IPS-20b (cell line): ENCODE data around the gene MDN1.

Experiments
- H3K27ac ChIP-seq: one replicate; pipeline ENCODE4 v1.5.1; 2013; ENCODE audit warnings: low read length
- H3K27me3 ChIP-seq: 2 replicates; pipeline ENCODE4 v1.6.1; 2013; ENCODE audit warnings: mild to moderate bottlenecking, low read length, inconsistent platforms; ENCODE audit not compliant: insufficient read depth
- H3K36me3 ChIP-seq: 2 replicates; pipeline ENCODE4 v1.6.1; 2013; ENCODE audit warnings: low read depth, mild to moderate bottlenecking, inconsistent platforms, low read length, moderate library complexity; ENCODE audit not compliant: insufficient read depth
- H3K4me1 ChIP-seq: 2 replicates; pipeline ENCODE4 v1.6.1; 2013; ENCODE audit warnings: mild to moderate bottlenecking, control low read depth, inconsistent platforms, low read length, moderate library complexity; ENCODE audit not compliant: insufficient read depth
- H3K4me3 ChIP-seq: 2 replicates; pipeline ENCODE4 v1.5.1; 2013; ENCODE audit warnings: mild to moderate bottlenecking, low read length, inconsistent platforms
- H3K9ac ChIP-seq: 2 replicates; pipeline ENCODE4 v1.6.1; 2013; ENCODE audit warnings: low read depth, mild to moderate bottlenecking, inconsistent platforms, low read length, moderate library complexity
- H3K9me3 ChIP-seq: 2 replicates; pipeline ENCODE4 v1.6.1; 2013; ENCODE audit warnings: mild to moderate bottlenecking, low read depth, low read length, inconsistent platforms; ENCODE audit not compliant: insufficient read depth

Gene MDN1

DNA sequence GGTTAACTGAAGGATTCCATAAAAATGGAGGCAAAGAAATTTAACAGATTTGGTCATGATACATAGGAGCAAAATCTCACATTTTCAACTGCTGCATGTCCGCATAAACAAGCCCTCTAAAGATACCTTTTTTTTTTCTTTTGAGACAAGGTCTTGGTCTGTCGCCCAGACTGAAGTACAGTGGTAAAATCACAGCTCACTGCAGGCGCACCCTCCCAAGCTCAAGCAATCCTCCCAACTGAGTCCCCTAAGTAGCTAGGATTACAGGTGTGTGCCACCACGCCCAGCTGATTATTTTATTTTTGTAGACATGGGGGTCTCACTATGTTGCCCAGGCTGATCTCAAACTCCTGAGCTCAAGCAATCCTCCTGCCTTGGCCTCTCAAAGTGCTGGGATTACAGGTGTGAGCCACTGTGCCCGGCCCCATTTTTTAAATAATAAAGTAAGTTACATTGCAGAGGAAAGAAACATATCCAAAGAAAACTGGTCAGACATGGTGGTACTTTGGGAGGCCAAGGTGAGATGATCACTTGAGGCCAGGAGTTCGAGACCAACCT is 13.7 kb downstream of the MDN1 start:
- Histone ChIP-seq H3K9me3 (no peaks in the 10 kb centered on the region), H3K27ac (no peak overlapping the region), H3K27me3 (no peaks in the 10 kb centered on the region), H3K36me3 (peaks cover 33% of the 10 kb centered on the region), H3K9ac (no peak overlapping the region), H3K4me3 (no peak overlapping the region), H3K4me1 (peaks cover 8% of the 10 kb centered on the region; the same call in 1 of the 2 replicates)

DNA sequence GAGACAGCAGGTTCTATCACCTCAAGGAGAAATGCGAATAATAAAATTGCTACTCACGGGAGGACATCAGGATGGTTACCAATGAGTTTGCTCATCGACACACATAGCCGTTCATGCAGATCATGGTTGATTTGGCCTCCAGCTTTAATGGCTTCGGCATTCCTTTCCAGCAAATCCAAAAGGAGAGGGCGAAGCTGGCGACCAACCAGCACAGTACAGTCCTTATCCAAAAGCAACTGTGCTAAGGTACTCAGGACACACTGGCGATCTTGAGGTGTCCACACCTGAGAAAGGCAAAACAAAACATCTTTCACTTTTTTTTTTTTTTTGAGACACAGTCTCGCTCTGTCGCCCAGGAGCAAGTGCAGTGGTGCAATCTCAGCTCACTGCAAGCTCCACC is 16.3 kb downstream of the MDN1 start:
- Histone ChIP-seq H3K9ac (no peak overlapping the region), H3K27ac (no peak overlapping the region), H3K4me1 (peaks cover 22% of the 10 kb centered on the region; the same call in 1 of the 2 replicates), H3K27me3 (no peaks in the 10 kb centered on the region), H3K36me3 (peaks cover 46% of the 10 kb centered on the region), H3K9me3 (no peaks in the 10 kb centered on the region), H3K4me3 (no peak overlapping the region)

DNA sequence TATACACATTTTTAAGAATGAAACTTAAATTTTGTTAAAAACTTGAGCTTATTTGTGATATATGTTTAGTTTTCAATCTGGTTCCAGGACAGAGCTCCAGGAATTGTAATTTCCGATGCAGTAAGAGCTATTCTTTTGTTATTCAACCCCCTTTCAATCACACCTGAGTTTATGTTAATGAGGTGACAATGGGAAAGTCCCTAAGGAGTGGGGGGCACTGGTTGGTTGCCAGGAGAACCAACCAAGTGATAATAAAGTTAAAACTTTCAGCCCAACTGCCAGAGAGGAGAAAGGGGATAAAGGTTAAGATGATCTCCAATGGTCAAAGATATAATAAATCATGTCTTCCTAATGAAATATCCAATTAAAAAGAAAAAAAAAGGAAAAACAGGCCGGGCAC is 19.8 kb downstream of the MDN1 start:
- H3K4me1 ChIP-seq: peaks cover 15% of the 10 kb centered on the region; the same call in 1 of the 2 replicates
- peaks cover 69% of the 10 kb centered on the region for H3K36me3 ChIP-seq
- H3K9me3 ChIP-seq: no peaks in the 10 kb centered on the region
- peak overlapping the region; percentile 64 for H3K27ac ChIP-seq
- no peak overlapping the region; the same call in 1 of the 2 replicates for H3K9ac ChIP-seq
- no peaks in the 10 kb centered on the region for H3K27me3 ChIP-seq
- H3K4me3 ChIP-seq: no peak overlapping the region; the same call in 1 of the 2 replicates

DNA sequence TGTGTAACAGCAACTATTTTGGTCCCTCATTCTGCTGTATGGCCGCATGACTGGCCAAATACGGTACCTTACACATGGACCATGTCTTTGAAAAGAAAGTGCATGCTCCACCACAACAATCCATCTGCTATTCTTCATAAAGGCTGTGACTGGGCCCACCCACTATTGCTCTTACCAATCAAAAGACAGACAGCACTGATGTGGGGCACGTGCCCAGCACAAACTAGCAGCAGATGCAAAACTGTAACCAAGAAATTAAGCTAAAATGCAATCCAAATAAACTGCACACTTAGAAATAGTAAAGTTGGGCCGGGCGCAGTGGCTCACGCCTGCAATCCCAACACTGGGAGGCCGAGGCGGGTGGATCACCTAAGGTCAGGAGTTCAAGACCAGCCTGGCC is 20.5 kb downstream of the MDN1 start:
- H3K4me1 ChIP-seq: peaks cover 15% of the 10 kb centered on the region; the same call in 1 of the 2 replicates
- H3K27ac ChIP-seq: peak overlapping the region; percentile 64
- no peak overlapping the region; the same call in 1 of the 2 replicates for H3K9ac ChIP-seq
- H3K9me3 ChIP-seq: no peaks in the 10 kb centered on the region
- H3K27me3 ChIP-seq: no peaks in the 10 kb centered on the region
- H3K4me3 ChIP-seq: no peak overlapping the region
- peaks cover 75% of the 10 kb centered on the region for H3K36me3 ChIP-seq

DNA sequence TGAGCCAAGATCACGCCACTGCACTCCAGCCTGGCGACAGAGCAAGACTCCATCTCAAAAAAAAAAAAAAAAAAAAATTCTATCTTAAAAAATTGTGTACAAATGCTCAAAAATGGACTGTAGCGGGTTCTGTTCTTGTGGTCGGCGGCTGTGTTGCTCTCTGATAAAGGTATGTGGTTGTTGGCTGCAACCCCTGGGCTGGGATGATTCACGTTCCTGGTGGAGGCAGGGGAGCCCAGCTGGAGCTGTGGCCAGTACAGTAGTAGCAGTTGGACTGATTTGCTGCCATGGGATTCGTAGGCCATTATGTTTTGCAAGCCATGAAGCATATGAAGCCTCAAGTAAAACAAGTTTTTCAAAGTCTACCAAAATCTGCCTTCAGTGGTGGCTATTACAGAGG is 22.3 kb downstream of the MDN1 start:
- no peak overlapping the region for H3K4me3 ChIP-seq
- peaks cover 81% of the 10 kb centered on the region for H3K36me3 ChIP-seq
- no peaks in the 10 kb centered on the region for H3K27me3 ChIP-seq
- H3K27ac ChIP-seq: no peak overlapping the region
- H3K4me1 ChIP-seq: peaks cover 15% of the 10 kb centered on the region; the same call in 1 of the 2 replicates
- H3K9me3 ChIP-seq: no peaks in the 10 kb centered on the region
- H3K9ac ChIP-seq: no peak overlapping the region

DNA sequence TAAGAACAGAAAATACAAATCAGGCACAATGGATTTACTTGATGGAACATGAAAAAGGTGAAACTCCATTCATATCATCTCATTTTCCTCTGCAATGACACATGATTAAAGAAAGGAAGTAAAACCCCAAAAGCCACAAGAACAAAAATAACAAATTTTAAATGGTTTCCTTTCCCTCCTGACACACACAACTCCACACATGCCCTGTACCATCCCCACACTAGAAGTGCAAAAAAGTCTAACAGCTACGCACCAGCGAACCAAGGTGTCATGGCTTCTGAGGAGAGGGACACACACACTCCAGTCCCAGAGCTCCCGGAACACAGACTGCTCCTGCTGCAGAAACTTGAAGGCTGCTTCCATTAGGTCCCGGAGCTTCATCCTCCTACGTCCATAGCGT is 25.3 kb downstream of the MDN1 start:
- H3K27me3 ChIP-seq: no peaks in the 10 kb centered on the region
- H3K36me3 ChIP-seq: peaks cover 87% of the 10 kb centered on the region
- H3K4me3 ChIP-seq: no peak overlapping the region
- no peak overlapping the region for H3K9ac ChIP-seq
- no peak overlapping the region for H3K27ac ChIP-seq
- no peaks in the 10 kb centered on the region for H3K9me3 ChIP-seq
- no peaks in the 10 kb centered on the region; the same call in 1 of the 2 replicates for H3K4me1 ChIP-seq

DNA sequence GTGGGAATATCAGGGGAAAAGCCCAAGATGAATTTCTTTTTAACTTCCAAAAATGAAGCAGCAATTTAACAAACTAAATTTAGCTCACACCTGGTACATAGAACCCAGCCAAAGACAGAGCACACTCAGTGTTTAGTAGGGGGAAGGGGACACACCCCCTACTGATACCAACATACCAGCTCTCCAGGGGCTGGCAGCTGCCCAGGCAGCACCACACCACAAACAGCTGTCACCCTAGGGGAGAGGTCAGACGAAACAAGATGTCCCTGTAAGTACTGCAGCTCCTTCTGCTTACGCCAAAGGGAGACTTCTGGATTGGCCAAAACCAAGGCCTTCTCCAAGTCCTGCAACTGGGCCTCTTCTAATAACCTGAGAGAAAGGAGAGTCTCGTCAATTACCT is 26.0 kb downstream of the MDN1 start:
- Histone ChIP-seq H3K9ac (no peak overlapping the region), H3K36me3 (peaks cover 87% of the 10 kb centered on the region), H3K9me3 (no peaks in the 10 kb centered on the region), H3K27me3 (no peaks in the 10 kb centered on the region), H3K4me1 (no peaks in the 10 kb centered on the region; the same call in 1 of the 2 replicates), H3K4me3 (no peak overlapping the region), H3K27ac (no peak overlapping the region)

DNA sequence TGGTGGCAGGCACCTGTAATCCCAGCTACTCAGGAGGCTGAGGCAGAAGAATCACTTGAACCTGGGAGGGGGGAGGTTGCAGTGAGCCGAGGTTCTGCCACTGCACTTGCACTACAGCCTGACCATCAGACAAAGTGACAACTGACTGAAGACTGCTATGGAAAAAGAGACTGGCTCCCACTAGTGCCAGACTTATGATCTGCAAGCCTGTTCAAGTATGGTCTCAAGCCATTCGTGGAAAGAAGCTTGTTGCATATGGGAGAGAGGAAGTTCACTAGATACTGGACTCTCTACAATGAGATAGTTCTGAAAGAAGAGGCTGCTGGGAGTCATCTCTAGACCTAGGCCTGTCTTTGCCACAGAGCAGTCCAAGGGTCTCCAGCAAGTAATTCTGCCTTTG is 26.7 kb downstream of the MDN1 start:
- Histone ChIP-seq H3K27me3 (no peaks in the 10 kb centered on the region), H3K27ac (no peak overlapping the region), H3K4me3 (no peak overlapping the region), H3K36me3 (peaks cover 89% of the 10 kb centered on the region), H3K9ac (no peak overlapping the region), H3K4me1 (no peaks in the 10 kb centered on the region), H3K9me3 (no peaks in the 10 kb centered on the region)

DNA sequence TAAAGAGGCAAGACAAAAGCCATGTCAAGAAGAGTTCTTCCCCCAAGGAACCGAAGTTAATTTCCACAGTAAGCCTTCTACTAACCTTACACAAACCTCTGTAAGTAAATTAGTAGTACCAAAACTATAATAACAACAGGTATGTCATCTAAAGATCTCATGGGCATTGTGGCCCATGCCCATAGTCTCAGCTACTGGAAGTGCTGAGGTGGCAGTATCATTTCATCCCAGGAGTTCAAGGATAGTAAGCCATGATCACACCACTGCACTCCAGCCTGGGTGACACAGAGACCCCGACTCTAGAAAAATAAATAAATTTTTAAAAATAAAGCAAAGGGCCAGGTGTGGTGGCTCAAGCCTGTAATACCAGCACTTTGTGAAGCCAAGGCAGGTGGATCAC is 29.2 kb downstream of the MDN1 start:
- Histone ChIP-seq H3K4me1 (no peaks in the 10 kb centered on the region), H3K36me3 (peaks cover 98% of the 10 kb centered on the region), H3K27me3 (no peaks in the 10 kb centered on the region), H3K9me3 (no peaks in the 10 kb centered on the region), H3K9ac (no peak overlapping the region), H3K4me3 (no peak overlapping the region), H3K27ac (no peak overlapping the region)

DNA sequence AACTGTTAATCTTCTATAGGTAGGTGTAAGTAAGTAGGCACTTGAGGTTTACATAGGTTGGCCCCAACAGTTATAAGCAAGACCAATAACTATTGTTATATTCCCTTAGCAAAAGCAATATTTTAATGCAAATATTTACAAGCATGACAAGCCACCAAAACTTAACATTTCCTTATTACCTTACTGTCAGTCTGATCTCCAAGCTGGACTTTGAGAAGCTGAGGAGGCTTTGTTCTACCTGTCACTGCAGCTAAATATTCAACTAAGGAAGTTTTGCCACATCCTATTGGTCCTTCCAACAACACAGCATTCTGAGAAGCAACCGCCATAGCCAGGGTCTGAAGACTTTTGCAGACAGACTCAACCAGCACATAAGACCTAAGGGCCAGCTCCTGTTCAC is 29.6 kb downstream of the MDN1 start:
- Histone ChIP-seq H3K4me3 (no peak overlapping the region), H3K36me3 (peaks cover 98% of the 10 kb centered on the region), H3K9me3 (no peaks in the 10 kb centered on the region), H3K4me1 (no peaks in the 10 kb centered on the region), H3K27ac (no peak overlapping the region), H3K27me3 (no peaks in the 10 kb centered on the region), H3K9ac (no peak overlapping the region)

DNA sequence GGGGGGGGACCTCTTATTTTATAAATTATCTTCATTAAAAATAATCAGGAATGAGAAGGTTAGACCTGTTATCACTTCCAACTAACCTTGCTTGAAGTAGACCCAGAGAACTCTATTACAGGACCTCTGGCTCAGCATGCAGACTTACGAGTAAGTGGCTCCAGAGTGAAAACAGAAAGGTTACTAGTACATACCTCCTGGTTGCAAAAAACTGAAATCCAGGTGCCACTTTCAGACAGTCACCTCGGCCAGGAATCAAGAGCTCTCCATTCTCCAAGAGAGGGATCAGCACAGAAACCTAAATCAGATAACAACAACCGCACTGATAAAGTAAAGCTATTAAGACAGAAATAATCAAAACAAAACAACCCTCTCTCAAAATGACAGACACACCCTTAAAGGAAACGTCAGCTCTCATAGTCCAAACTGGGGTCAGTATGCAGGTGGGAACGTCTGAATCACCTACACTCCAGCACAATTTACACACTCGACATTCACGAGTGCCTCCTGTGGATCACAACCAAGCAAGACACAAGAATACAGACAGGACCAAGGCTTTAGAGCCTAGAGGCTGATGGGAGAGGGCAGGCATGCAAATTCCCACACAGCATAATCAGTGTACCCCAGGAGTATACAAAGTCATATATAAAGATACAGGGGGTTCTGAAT is 31.8 kb downstream of the MDN1 start:
- Histone ChIP-seq H3K4me3 (no peak overlapping the region), H3K27ac (no peak overlapping the region), H3K36me3 (peaks cover 98% of the 10 kb centered on the region), H3K9ac (no peak overlapping the region), H3K4me1 (no peaks in the 10 kb centered on the region), H3K9me3 (peaks cover 3% of the 10 kb centered on the region; the same call in 1 of the 2 replicates), H3K27me3 (no peaks in the 10 kb centered on the region)

DNA sequence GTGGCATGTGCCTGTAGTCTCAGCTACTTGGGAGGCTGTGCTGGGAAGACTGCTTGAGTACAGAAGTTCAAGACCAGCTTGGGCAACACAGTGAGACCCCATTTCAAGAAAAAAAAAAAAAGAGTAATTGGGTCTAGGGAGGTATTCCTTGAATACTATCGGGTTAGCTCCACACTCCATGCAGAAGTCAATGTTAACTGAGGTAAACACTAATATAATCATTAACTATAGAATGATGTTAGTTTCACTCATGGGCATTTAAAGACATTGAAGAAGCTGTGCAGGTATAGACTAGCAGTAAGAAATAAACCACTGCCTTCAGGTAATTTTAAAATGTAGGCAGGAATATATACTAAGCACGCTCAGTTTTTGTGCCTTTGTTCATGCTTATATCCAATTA is 32.6 kb downstream of the MDN1 start:
- Histone ChIP-seq H3K4me3 (no peak overlapping the region), H3K9ac (no peak overlapping the region), H3K27ac (no peak overlapping the region), H3K4me1 (no peaks in the 10 kb centered on the region), H3K27me3 (no peaks in the 10 kb centered on the region), H3K9me3 (peaks cover 3% of the 10 kb centered on the region; the same call in 1 of the 2 replicates), H3K36me3 (peaks cover 98% of the 10 kb centered on the region)
